HEK293T (cell line): ENCODE measurements around the gene KDELR1.

Experiments used
- CTBP1 ChIP-seq: fragments of 450-650 bp; IDR thresholded peaks from 2 replicates; pipeline ENCODE4 v1.6.1; 2016; ENCODE audit warnings: borderline replicate concordance
- HDGF ChIP-seq: fragments of 450-650 bp; IDR thresholded peaks from 2 replicates; pipeline ENCODE4 v1.6.1; 2017; ENCODE audit warnings: antibody characterized with exemption, borderline replicate concordance
- L3MBTL2 ChIP-seq: fragments of 450-650 bp; conservative IDR thresholded peaks from 2 replicates; pipeline ENCODE4 v1.6.1; 2016; ENCODE audit warnings: mild to moderate bottlenecking
- SP1 ChIP-seq: fragments of 450-650 bp; IDR thresholded peaks from 2 replicates; pipeline ENCODE4 v1.6.1; 2017

DNA sequence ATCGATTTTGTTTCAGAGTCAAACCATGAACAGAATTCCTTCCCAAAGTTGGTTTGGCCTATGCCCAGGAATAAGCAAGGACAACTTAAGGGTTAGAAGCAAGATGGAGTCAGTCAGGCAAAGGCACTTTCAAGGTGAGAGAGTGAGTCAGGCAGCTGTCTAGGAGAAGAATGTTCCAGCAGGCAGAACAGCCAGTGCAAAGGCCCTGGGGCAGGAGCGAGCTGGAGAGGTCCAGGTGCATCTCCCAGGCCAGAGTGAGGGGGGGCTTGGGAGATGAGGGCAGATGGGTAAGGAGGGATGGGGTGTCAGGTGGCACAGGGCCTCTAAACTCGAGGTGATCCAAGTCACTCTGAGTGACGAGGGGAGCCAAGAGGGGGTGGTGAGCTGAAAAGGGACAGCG, 45.2 kb upstream of the KDELR1 start:
- no peak for TF ChIP-seq CTBP1
- TF ChIP-seq HDGF = no peak
- no peak for TF ChIP-seq SP1
- TF ChIP-seq L3MBTL2 = no peak
